Transverse colon (tissue), 4 donors: ENCODE results near the gene CCDC61. TPM values are rescaled to one million over a fixed set of nuclear protein-coding genes. Genes with fewer than 3 reads are reported as not detected.

Source experiments
- DNase-seq: peaks from one replicate; pipeline ENCODE4 v3.0.0-alpha.2; 2019
- H3K27ac ChIP-seq, 4 donors: fragments of 200-600 bp; sonication (generic); 2 replicates each; pipeline ENCODE4 v1.5.1; 2016 to 2018; ENCODE audit warnings: inconsistent platforms in 4 of 4
- H3K27me3 ChIP-seq: fragments of 200-600 bp; sonication (generic); 2 replicates; pipeline ENCODE4 v1.5.1; 2017; ENCODE audit warnings: inconsistent platforms
- H3K36me3 ChIP-seq, 4 donors: fragments of 200-600 bp; sonication (generic); 2 replicates each; pipeline ENCODE4 v1.5.1; 2017 to 2019; ENCODE audit warnings: inconsistent platforms in 4 of 4
- H3K4me1 ChIP-seq, 4 donors: fragments of 200-600 bp; sonication (generic); 2 replicates each; pipeline ENCODE4 v1.5.1; 2017 to 2020; ENCODE audit warnings: inconsistent platforms in 4 of 4
- H3K4me3 ChIP-seq, 4 donors: fragments of 200-600 bp; sonication (generic); 1 replicate in 1 of 4; 2 replicates in 3 of 4; pipeline versions ENCODE4 v1.5.1 to v1.6.1; 2017 to 2019; ENCODE audit warnings: inconsistent platforms in 4 of 4
- H3K9me3 ChIP-seq, 2 donors: fragments of 200-600 bp; sonication (generic); 2 replicates each; pipeline ENCODE4 v1.5.1; 2017 to 2019; ENCODE audit warnings: inconsistent platforms in 2 of 2
- EP300 ChIP-seq: sonication (generic); formaldehyde crosslinking; IDR thresholded peaks from one replicate; pipeline ENCODE4 v1.6.1; 2017; ENCODE audit warnings: antibody characterized with exemption, low read depth
- POLR2A ChIP-seq: fragments of 450-650 bp; IDR thresholded peaks from one replicate; pipeline ENCODE4 v1.6.1; 2016; ENCODE audit warnings: antibody characterized with exemption, mild to moderate bottlenecking, moderate library complexity
- POLR2AphosphoS5 ChIP-seq, 3 donors: sonication (generic); formaldehyde crosslinking; IDR thresholded peaks; one replicate each; pipeline ENCODE4 v1.6.1; 2016; ENCODE audit warnings: antibody characterized with exemption in 3 of 3
- WGBS, 2 donors: methylation state at CpG; one replicate each; pipeline ENCODE4 v1.1.5; 2018; ENCODE audit warnings: low coverage in 1 of 2; 5-methylcytosine and 5-hydroxymethylcytosine counted together
- in situ Hi-C, 4 donors: fragments of 200-750 bp; cut with MboI; loops; one replicate each; pipeline versions ENCODE4 v1.15.0 to v1.15.1; 2017; ENCODE audit warnings: low sequenced_read_pairs in 3 of 4, low pct_ligation_motif_present in 1 of 4, low pct_unique_long_range_greater_than_20kb in 1 of 4
- intact Hi-C: fragments of 100-400 bp; cut with DNase I; formaldehyde crosslinking; loops from one replicate; pipeline ENCODE4 v1.15.1; 2023; ENCODE audit warnings: low total_unique reads
- small RNA-seq, 4 donors: library from RNA; depleted of rRNA; stranded (forward); fragments of <200 nt; gene quantifications; one replicate each; pipeline ENCODE3, GENCODE V24; 2016
- total RNA-seq, 4 donors: library from RNA; depleted of rRNA; stranded (reverse); fragments of >200 nt; gene quantifications; one replicate each; pipeline ENCODE4 v1.1.0, GENCODE V29; 2016
- TF ChIP-seq, protein P1 (sequence below), 5 experiments: fragments of 200-600 bp in 3 of 5; fragments of 450-650 bp in 2 of 5; sonication (generic) in 3 of 5; IDR thresholded peaks; 1 replicate in 2 of 5; 2 replicates in 3 of 5; pipeline ENCODE4 v1.5.1; 2016 to 2017; ENCODE audit warnings: antibody characterized with exemption in 5 of 5, inconsistent platforms in 3 of 5, mild to moderate bottlenecking in 2 of 5, moderate library complexity in 1 of 5

CCDC61 gene
- total RNA-seq, 4 donors from 2014 or later, result 7.8 to 18.7 (median 10.6) TPM

DNA sequence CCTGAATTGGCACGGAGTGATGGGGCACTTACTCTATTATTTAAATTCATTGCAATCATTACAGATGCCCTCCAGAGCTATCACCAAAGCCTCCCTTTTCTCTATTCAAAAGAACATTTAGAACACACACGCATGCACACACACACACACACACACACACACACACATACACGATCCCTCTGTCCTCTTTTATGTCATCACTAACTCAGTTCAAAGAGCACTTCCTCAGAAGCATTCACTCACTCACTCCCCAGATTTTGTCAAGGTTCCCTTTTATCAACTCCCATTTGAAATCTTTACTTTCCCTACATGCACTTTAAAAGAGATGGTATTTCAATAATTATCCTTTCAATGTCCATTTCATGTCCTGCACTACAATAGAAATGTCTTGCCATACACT lies 67.9 kb downstream of the CCDC61 start:
- no peak for TF ChIP-seq EP300
- TF ChIP-seq, protein P1, sequence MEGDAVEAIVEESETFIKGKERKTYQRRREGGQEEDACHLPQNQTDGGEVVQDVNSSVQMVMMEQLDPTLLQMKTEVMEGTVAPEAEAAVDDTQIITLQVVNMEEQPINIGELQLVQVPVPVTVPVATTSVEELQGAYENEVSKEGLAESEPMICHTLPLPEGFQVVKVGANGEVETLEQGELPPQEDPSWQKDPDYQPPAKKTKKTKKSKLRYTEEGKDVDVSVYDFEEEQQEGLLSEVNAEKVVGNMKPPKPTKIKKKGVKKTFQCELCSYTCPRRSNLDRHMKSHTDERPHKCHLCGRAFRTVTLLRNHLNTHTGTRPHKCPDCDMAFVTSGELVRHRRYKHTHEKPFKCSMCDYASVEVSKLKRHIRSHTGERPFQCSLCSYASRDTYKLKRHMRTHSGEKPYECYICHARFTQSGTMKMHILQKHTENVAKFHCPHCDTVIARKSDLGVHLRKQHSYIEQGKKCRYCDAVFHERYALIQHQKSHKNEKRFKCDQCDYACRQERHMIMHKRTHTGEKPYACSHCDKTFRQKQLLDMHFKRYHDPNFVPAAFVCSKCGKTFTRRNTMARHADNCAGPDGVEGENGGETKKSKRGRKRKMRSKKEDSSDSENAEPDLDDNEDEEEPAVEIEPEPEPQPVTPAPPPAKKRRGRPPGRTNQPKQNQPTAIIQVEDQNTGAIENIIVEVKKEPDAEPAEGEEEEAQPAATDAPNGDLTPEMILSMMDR (IDR thresholded peaks at IDR 0.05), result no peak
- TF ChIP-seq POLR2AphosphoS5 (IDR thresholded peaks at IDR 0.05), result no peak
- no peak for TF ChIP-seq POLR2A
- in situ Hi-C loops, result no loop called here

DNA sequence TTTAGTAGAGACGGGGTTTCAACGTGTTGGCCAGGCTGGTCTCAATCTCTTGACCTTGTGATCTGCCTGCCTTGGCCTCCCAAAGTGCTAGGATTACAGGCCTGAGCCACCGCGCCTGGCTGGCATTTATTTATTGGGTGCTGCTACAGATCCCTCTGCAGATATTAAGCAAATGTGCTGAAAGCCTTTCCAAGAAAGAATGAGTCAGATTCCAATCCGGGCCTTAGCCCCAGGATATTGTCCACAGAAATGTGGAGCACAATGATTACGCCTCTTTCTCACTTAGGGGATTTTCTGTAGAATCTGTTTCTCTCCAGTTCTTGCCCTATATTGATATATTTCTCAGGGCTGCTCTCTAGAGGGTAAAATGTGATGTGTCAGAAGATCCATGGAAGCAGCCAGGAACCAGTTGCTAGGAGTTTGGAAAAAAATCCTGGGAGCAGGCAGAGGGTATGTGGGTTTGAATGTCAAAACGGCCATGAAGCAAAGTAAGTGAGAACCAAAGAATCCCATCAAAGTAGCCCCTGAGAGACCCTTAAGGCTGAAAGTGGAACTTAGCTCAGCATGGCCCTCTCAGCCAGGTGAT lies 70.3 kb downstream of the CCDC61 start:
- peaks cover 10% of the 10 kb centered on the region for H3K27me3 ChIP-seq
- no peaks in the 10 kb centered on the region for H3K9me3 ChIP-seq
- H3K4me1 ChIP-seq, result no peaks in the 10 kb centered on the region
- 65 to 74% methylated on average over 2 to 7 of the region's 7 CpGs for WGBS, 2 donors
- intact Hi-C loops, result no loop called here
- in situ Hi-C loops, result no loop called here
- no peaks in the 10 kb centered on the region for H3K36me3 ChIP-seq
- TF ChIP-seq EP300, result no peak
- no peak for TF ChIP-seq POLR2AphosphoS5 (IDR thresholded peaks at IDR 0.05)
- TF ChIP-seq, protein P1 (IDR thresholded peaks at IDR 0.05), result no peak
- TF ChIP-seq POLR2A, result no peak
- H3K4me3 ChIP-seq, result no peak overlapping the region
- no peak overlapping the region for H3K27ac ChIP-seq
- DNase-seq, result no peak

More for the DNA sequence above, 67.9 kb downstream of the CCDC61 start:
- no peak overlapping the region for H3K4me3 ChIP-seq
- H3K36me3 ChIP-seq, result no peaks in the 10 kb centered on the region
- H3K27me3 ChIP-seq, result peaks cover 23% of the 10 kb centered on the region
- H3K27ac ChIP-seq, result no peak overlapping the region
- intact Hi-C loops, result no loop called here
- peaks cover 0 to 5% of the 10 kb centered on the region in 2 donors for H3K9me3 ChIP-seq
- DNase-seq, result no peak
- WGBS, 2 donors, result 72 to 73% methylated on average over 2 to 3 of the region's 3 CpGs
- H3K4me1 ChIP-seq, result no peaks in the 10 kb centered on the region

DNA sequence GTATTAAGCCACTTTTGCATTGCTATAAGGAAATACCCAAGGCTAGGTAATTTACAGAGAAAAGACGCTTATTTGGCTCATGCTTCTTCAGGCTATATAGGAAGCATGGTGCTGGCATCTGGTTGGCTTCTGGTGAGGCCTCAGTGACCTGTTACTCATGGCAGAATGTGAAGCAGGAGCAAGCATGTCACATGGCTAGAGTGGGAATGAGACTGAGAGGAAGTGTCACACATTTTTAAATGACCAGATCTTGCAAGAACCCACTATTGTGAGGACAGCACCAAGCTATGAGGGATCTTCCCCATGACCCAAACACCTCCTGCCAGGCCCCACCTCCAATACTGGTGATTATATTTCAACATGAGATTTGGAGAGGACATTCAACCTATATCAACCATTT lies 71.2 kb downstream of the CCDC61 start:
- no peak for TF ChIP-seq EP300
- TF ChIP-seq, protein P1 (IDR thresholded peaks at IDR 0.05), result no peak
- TF ChIP-seq POLR2AphosphoS5 (IDR thresholded peaks at IDR 0.05), result no peak
- TF ChIP-seq POLR2A, result no peak
- Histone ChIP-seq H3K36me3 (no peaks in the 10 kb centered on the region), H3K9me3 (no peaks in the 10 kb centered on the region), H3K27me3 (peaks cover 13% of the 10 kb centered on the region), H3K4me1 (no peaks in the 10 kb centered on the region), H3K27ac (no peak overlapping the region), H3K4me3 (no peak overlapping the region)
- 43 to 86% methylated on average over 1 of the region's 1 CpG for WGBS, 2 donors
- intact Hi-C loops (no loop called here), in situ Hi-C loops (no loop called here)
- no peak for DNase-seq

DNA sequence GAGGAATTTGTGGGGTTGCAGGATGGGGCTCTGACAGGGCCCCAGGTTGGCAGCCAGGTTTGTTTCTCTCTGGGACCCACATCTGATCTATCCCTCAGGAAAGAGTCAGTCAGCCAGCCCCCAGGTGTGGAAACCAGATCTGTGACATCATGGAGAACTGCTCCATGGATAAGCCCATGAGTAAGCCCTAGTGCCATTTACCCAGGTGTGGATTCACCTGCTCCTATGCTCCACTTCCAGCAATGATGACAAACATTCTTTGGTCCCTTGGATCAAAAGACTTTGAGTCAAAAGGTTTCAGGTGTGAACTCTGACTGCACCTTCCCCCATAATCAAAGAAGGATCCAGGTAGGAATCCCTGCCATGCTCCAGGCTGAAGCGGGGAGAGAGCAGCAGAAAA lies 72.4 kb downstream of the CCDC61 start:
- no peak for DNase-seq
- peaks cover 10% of the 10 kb centered on the region for H3K27me3 ChIP-seq
- H3K4me1 ChIP-seq, result no peaks in the 10 kb centered on the region
- H3K4me3 ChIP-seq, result no peak overlapping the region
- intact Hi-C loops (no loop called here), in situ Hi-C loops (no loop called here)
- no peaks in the 10 kb centered on the region for H3K9me3 ChIP-seq
- WGBS, 2 donors, result 77% methylated on average over 1 of the region's 1 CpG; no CpG with 5 or more reads in 1 of the 2 donors
- no peaks in the 10 kb centered on the region for H3K36me3 ChIP-seq
- no peak overlapping the region for H3K27ac ChIP-seq
- TF ChIP-seq POLR2AphosphoS5 (IDR thresholded peaks at IDR 0.05) (no peak), POLR2A (no peak), EP300 (no peak)
- TF ChIP-seq, protein P1 (IDR thresholded peaks at IDR 0.05), result no peak

Small RNA genes within 50 kb of the gene (small RNA-seq; reads per million reads assigned to genes)
- 46.4 to 366 (median 186) reads per million in 4 donors for gene MIR769

Other genes with a start within 250 kb of the CCDC61 start
- gene SIX5, start 226.2 kb upstream of the CCDC61 start, total RNA-seq, result 10 to 100 TPM in 2 of 4 donors, 1 to 10 TPM in 2; 6.7 to 40.4 (median 9.7) TPM
- 100 to 1,000 TPM in 2 of 4 donors, 10 to 100 TPM in 2; 19.1 to 237 (median 69.2) TPM for gene DMPK, start 213.0 kb upstream of the CCDC61 start, total RNA-seq
- 10 to 100 TPM; 26.8 to 72.9 (median 54.8) TPM for gene DMWD, start 202.6 kb upstream of the CCDC61 start, total RNA-seq
- gene RSPH6A, start 180.2 kb upstream of the CCDC61 start, total RNA-seq, result 1 to 10 TPM in 1 of 4 donors, not detected in 3; 1.1 TPM
- 100 to 1,000 TPM in 2 of 4 donors, 10 to 100 TPM in 2; 35.2 to 189 (median 81.9) TPM for gene SYMPK, start 132.3 kb upstream of the CCDC61 start, total RNA-seq
- 10 to 100 TPM in 2 of 4 donors, 1 to 10 TPM in 2; 1.9 to 24.4 (median 9.2) TPM for gene FOXA3, start 131.1 kb upstream of the CCDC61 start, total RNA-seq
- 10 to 100 TPM; 24.9 to 34.1 (median 29.5) TPM for gene IRF2BP1, start 109.3 kb upstream of the CCDC61 start, total RNA-seq
- gene MYPOP, start 92.9 kb upstream of the CCDC61 start, total RNA-seq, result 10 to 100 TPM in 2 of 4 donors, 1 to 10 TPM in 2; 5.5 to 26.9 (median 8.9) TPM
- not detected for gene NANOS2, start 80.7 kb upstream of the CCDC61 start, total RNA-seq
- 1 to 10 TPM in 1 of 4 donors, under 1 TPM in 2, not detected in 1; 0.41 to 2.2 (median 1.00) TPM for gene NOVA2, start 21.6 kb upstream of the CCDC61 start, total RNA-seq
- not detected for gene PGLYRP1, start 27.6 kb downstream of the CCDC61 start, total RNA-seq
- gene IGFL4, start 45.5 kb downstream of the CCDC61 start, total RNA-seq, result not detected
- gene IGFL3, start 129.2 kb downstream of the CCDC61 start, total RNA-seq, result not detected
- gene IGFL2, start 152.8 kb downstream of the CCDC61 start, total RNA-seq, result not detected
- not detected for gene IGFL1, start 234.3 kb downstream of the CCDC61 start, total RNA-seq